Kidney (tissue), 14 donors: ENCODE measurements around the gene CPT1A. TPM values are rescaled to one million over a fixed set of nuclear protein-coding genes. Genes with fewer than 3 reads are reported as not detected.

Experiments
- DNase-seq, 5 donors: peaks; one replicate each; pipeline ENCODE4 v3.0.0-alpha.2; 2013 to 2020
- FAIRE-seq: peaks from 2 replicates; lab custom pipeline; 2012; peaks lifted over from hg19 to GRCh38; lab: Jason Lieb, UNC
- H3K27ac ChIP-seq, 2 donors: one replicate each; pipeline ENCODE4 v1.7.0; 2013; ENCODE audit warnings: low read depth in 2 of 2, low read length in 2 of 2, inconsistent platforms in 1 of 2
- H3K27me3 ChIP-seq: one replicate; pipeline ENCODE4 v1.7.1; 2013; ENCODE audit warnings: low read length, inconsistent platforms; ENCODE audit not compliant: control insufficient read depth, insufficient read depth
- H3K36me3 ChIP-seq, 3 donors: one replicate each; pipeline versions ENCODE4 v1.7.0 to v1.7.1; 2013; ENCODE audit warnings: low read length in 3 of 3, control low read depth in 1 of 3, inconsistent platforms in 1 of 3; ENCODE audit not compliant: insufficient read depth in 3 of 3, control insufficient read depth in 2 of 3
- H3K4me1 ChIP-seq, 3 donors: one replicate each; pipeline versions ENCODE4 v1.7.0 to v1.7.1; 2013; ENCODE audit warnings: low read length in 3 of 3, inconsistent platforms in 1 of 3, low read depth in 1 of 3; ENCODE audit not compliant: control insufficient read depth in 2 of 3, insufficient read depth in 2 of 3
- H3K4me3 ChIP-seq, 3 donors: one replicate each; pipeline versions ENCODE4 v1.7.0 to v1.8.1; 2013; ENCODE audit warnings: low read length in 3 of 3, control low read depth in 1 of 3, inconsistent platforms in 1 of 3
- H3K9ac ChIP-seq, 3 donors: one replicate each; pipeline versions ENCODE4 v1.7.0 to v1.7.1; 2013; ENCODE audit warnings: low read length in 3 of 3, control low read depth in 1 of 3, inconsistent platforms in 1 of 3
- H3K9me3 ChIP-seq, 3 donors: one replicate each; pipeline versions ENCODE4 v1.7.0 to v1.7.1; 2013; ENCODE audit warnings: low read length in 3 of 3, control low read depth in 1 of 3, inconsistent platforms in 1 of 3; ENCODE audit not compliant: control insufficient read depth in 2 of 3, insufficient read depth in 1 of 3
- intact Hi-C: fragments of 100-400 bp; cut with DNase I; formaldehyde crosslinking; loops from one replicate; pipeline ENCODE4 v1.11.1; 2022
- polyA plus RNA-seq: library from polyadenylated mRNA; stranded (reverse); fragments of 350-450 nt; fragmentation: Illumina TruSeq; extraction: RNeasy Lipid Tissue Mini Kit (QIAGEN cat#74804); gene quantifications from one replicate; pipeline ENCODE4 v1.2.3, GENCODE V29; 2014; ENCODE audit warnings: low read depth, low replicate concordance; ENCODE audit not compliant: insufficient read depth
- total RNA-seq: library from RNA; stranded (reverse); fragmentation: NEBNext Ultra II Directional; extraction: Animal tissue kit (Norgen Biotek cat#: 25700); gene quantifications from one replicate; pipeline ENCODE4 v1.2.1, GENCODE V29; 2021
- TF ChIP-seq, protein P1 (sequence below): IDR thresholded peaks from 3 replicates; pipeline ENCODE4 v1.5.1; 2012; ENCODE audit warnings: mild to moderate bottlenecking, moderate library complexity, borderline replicate concordance; ENCODE audit not compliant: insufficient read depth; ENCODE audit errors: extremely low read depth
- donor health status: control.
- donor health status: control.
- donor health status: control.
- donor health status: control.
- donor health status: control.
- donor health status: DM: yes; HTN: yes; CAD: no.
- donor health status: Normal renal cell carcinoma (clear cell type).

The CPT1A gene
- total and polyA plus RNA-seq, 2 donors from 2014 or later, result 51.3 to 61.5 TPM

DNA sequence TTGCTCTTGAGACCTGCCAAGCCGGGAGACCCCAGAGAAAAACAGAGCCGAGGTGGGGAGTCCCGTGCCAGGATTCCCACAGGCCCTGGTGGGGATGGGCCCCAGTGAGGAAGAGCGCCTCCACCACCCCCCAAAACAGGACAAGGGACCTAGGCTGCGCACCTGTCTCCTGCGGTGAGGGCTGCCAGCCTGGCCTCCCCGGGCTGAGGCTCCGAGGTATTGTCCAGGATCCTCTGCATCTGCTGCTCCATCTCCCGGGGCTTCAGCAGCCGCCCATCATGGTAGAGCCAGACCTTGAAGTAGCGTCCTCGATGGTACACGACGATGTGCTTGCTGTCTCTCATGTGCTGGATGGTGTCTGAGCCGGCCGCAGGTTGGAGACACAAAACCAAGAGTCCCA is 57.1 kb downstream of the CPT1A start:
- Histone ChIP-seq H3K9me3 (no peaks in the 10 kb centered on the region), H3K9ac (no peak overlapping the region), H3K36me3 (peaks cover 3 to 43% (median 31%) of the 10 kb centered on the region in 3 donors), H3K4me3 (no peak overlapping the region), H3K4me1 (no peaks in the 10 kb centered on the region), H3K27me3 (no peaks in the 10 kb centered on the region), H3K27ac (no peak overlapping the region)
- DNase-seq (no peak), FAIRE-seq (no peak)
- TF ChIP-seq, protein P1, sequence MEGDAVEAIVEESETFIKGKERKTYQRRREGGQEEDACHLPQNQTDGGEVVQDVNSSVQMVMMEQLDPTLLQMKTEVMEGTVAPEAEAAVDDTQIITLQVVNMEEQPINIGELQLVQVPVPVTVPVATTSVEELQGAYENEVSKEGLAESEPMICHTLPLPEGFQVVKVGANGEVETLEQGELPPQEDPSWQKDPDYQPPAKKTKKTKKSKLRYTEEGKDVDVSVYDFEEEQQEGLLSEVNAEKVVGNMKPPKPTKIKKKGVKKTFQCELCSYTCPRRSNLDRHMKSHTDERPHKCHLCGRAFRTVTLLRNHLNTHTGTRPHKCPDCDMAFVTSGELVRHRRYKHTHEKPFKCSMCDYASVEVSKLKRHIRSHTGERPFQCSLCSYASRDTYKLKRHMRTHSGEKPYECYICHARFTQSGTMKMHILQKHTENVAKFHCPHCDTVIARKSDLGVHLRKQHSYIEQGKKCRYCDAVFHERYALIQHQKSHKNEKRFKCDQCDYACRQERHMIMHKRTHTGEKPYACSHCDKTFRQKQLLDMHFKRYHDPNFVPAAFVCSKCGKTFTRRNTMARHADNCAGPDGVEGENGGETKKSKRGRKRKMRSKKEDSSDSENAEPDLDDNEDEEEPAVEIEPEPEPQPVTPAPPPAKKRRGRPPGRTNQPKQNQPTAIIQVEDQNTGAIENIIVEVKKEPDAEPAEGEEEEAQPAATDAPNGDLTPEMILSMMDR, result no peak
- intact Hi-C loops, result no loop called here

DNA sequence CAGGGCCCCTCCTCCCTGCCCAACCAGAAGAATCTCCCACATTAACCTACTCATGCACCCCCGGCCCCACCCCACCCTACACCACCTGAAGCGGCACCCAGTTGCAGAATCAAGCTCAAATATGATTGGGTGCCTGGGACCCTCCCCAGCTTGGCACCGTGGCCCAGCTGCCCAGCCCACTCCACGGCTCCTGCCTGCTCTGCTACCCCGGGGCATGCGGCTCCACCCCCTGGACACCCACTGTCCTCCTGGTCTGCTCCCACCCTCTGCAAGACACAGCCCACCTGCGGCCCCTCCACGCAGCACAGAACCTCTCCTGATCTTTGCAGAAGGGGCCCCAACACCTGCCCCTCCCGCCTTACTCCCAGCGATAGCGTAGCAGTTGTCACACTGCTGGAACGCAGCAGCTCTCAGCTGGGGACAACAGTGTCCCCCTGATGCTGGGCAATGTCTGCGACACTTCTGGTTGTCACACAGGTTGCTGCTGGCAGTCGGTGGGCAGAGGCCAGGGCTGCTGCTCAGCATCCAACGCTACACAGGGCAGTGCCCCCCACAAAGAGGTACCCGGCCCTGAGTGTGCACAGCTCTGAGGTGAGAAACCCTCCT is 58.4 kb downstream of the CPT1A start:
- H3K9ac ChIP-seq, result no peak overlapping the region
- H3K36me3 ChIP-seq, result peaks cover 3 to 48% (median 31%) of the 10 kb centered on the region in 3 donors
- intact Hi-C loops, result no loop called here
- H3K4me1 ChIP-seq, result no peaks in the 10 kb centered on the region
- DNase-seq (no peak), FAIRE-seq (no peak)
- TF ChIP-seq, protein P1, result no peak
- H3K9me3 ChIP-seq, result no peaks in the 10 kb centered on the region
- H3K27me3 ChIP-seq, result no peaks in the 10 kb centered on the region
- no peak overlapping the region for H3K4me3 ChIP-seq
- no peak overlapping the region for H3K27ac ChIP-seq

DNA sequence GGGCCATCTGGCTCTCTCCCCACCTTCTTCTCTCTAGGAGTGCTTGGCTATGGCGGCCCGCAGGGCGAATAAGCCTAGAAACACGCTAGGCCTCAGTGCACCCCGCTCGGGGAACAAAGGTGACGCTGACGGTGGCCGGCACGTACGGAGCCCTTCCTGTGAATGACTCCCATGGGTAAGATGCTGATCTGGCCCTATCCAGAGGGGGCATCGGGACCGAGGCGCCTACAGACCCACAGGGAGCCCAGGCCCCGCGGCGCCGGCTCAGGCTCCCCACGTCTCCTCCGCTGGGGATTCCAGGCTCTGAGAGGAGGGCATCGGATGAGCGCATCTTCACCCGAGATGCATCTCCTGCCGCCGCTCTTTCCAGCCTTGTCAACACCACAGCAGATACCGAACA is 59.0 kb downstream of the CPT1A start:
- no peak for FAIRE-seq
- H3K27me3 ChIP-seq, result no peaks in the 10 kb centered on the region
- H3K27ac ChIP-seq, result no peak overlapping the region
- TF ChIP-seq, protein P1, result no peak
- intact Hi-C loops, result no loop called here
- no peak overlapping the region for H3K9ac ChIP-seq
- H3K4me3 ChIP-seq, result no peak overlapping the region
- no peaks in the 10 kb centered on the region for H3K9me3 ChIP-seq
- peaks cover 3 to 48% (median 32%) of the 10 kb centered on the region in 3 donors for H3K36me3 ChIP-seq
- H3K4me1 ChIP-seq, result no peaks in the 10 kb centered on the region
- no peak for DNase-seq

DNA sequence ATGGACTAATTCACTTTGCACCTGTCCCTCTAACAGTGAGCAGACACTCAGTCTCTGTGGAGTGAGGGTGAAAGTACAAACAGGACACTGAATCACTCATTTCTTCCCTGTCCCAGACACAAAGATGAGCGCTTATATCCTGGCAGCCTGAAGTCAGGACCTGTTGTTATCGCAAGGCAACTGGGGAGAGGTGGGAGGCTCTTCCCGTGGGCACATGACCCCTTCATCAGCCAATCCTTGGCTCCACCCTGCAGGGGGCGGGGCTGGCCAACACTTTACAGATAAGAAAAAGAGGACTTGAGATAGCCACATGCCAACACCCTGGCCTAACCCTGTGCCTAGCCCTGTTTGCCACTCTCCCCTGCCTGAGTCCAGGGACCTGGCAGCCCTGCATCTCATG is 60.9 kb downstream of the CPT1A start:
- FAIRE-seq (no peak), DNase-seq (no peak)
- intact Hi-C loops, result no loop called here
- no peak overlapping the region for H3K27ac ChIP-seq
- no peaks in the 10 kb centered on the region for H3K27me3 ChIP-seq
- H3K4me1 ChIP-seq, result no peaks in the 10 kb centered on the region
- H3K36me3 ChIP-seq, result peaks cover 3 to 49% (median 35%) of the 10 kb centered on the region in 3 donors
- H3K9me3 ChIP-seq, result no peaks in the 10 kb centered on the region
- no peak overlapping the region for H3K9ac ChIP-seq
- TF ChIP-seq, protein P1, result no peak
- no peak overlapping the region for H3K4me3 ChIP-seq
